Measurements from ENCODE around the gene GLB1L2.

DNA sequence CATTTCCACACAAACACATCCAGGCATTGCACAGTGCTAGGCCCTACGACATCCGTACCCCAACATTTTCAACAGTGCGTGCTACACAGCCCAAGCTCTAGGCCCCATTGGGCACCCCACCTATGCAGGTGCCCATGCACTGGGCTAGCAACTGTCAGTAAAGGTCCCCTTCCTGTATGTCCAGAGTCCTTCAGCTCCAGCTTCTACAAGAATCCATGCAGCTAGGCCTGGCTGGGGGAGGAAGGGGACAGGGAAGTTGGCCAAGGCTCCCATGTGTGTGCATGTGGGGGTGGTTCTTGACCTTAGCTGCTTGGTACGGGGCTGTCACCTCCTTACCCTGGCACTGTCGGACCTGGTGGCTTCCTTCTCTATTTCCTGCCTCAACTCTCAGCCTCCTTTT is 79.0 kb downstream of the GLB1L2 start:
- TF ChIP-seq, protein P1, sequence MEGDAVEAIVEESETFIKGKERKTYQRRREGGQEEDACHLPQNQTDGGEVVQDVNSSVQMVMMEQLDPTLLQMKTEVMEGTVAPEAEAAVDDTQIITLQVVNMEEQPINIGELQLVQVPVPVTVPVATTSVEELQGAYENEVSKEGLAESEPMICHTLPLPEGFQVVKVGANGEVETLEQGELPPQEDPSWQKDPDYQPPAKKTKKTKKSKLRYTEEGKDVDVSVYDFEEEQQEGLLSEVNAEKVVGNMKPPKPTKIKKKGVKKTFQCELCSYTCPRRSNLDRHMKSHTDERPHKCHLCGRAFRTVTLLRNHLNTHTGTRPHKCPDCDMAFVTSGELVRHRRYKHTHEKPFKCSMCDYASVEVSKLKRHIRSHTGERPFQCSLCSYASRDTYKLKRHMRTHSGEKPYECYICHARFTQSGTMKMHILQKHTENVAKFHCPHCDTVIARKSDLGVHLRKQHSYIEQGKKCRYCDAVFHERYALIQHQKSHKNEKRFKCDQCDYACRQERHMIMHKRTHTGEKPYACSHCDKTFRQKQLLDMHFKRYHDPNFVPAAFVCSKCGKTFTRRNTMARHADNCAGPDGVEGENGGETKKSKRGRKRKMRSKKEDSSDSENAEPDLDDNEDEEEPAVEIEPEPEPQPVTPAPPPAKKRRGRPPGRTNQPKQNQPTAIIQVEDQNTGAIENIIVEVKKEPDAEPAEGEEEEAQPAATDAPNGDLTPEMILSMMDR (conservative IDR thresholded peaks at IDR 0.05; ENCODE audit: low read depth in 2 of 2) = no peak
- TF ChIP-seq EZH2 (IDR thresholded peaks at IDR 0.05; ENCODE audit: low read depth, unreplicated experiment) = no peak
- TF ChIP-seq, protein P2, sequence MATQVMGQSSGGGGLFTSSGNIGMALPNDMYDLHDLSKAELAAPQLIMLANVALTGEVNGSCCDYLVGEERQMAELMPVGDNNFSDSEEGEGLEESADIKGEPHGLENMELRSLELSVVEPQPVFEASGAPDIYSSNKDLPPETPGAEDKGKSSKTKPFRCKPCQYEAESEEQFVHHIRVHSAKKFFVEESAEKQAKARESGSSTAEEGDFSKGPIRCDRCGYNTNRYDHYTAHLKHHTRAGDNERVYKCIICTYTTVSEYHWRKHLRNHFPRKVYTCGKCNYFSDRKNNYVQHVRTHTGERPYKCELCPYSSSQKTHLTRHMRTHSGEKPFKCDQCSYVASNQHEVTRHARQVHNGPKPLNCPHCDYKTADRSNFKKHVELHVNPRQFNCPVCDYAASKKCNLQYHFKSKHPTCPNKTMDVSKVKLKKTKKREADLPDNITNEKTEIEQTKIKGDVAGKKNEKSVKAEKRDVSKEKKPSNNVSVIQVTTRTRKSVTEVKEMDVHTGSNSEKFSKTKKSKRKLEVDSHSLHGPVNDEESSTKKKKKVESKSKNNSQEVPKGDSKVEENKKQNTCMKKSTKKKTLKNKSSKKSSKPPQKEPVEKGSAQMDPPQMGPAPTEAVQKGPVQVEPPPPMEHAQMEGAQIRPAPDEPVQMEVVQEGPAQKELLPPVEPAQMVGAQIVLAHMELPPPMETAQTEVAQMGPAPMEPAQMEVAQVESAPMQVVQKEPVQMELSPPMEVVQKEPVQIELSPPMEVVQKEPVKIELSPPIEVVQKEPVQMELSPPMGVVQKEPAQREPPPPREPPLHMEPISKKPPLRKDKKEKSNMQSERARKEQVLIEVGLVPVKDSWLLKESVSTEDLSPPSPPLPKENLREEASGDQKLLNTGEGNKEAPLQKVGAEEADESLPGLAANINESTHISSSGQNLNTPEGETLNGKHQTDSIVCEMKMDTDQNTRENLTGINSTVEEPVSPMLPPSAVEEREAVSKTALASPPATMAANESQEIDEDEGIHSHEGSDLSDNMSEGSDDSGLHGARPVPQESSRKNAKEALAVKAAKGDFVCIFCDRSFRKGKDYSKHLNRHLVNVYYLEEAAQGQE (IDR thresholded peaks at IDR 0.05; ENCODE audit: unreplicated experiment) = no peak
- TF ChIP-seq, protein P3, sequence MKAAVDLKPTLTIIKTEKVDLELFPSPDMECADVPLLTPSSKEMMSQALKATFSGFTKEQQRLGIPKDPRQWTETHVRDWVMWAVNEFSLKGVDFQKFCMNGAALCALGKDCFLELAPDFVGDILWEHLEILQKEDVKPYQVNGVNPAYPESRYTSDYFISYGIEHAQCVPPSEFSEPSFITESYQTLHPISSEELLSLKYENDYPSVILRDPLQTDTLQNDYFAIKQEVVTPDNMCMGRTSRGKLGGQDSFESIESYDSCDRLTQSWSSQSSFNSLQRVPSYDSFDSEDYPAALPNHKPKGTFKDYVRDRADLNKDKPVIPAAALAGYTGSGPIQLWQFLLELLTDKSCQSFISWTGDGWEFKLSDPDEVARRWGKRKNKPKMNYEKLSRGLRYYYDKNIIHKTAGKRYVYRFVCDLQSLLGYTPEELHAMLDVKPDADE (IDR thresholded peaks at IDR 0.05) = no peak
- no peak for TF ChIP-seq EZH2phosphoT487 (IDR thresholded peaks at IDR 0.05; ENCODE audit: unreplicated experiment)

Measured in GM23338 (cell line).